GM18861 (cell line): ENCODE measurements around the gene TXNDC12.
"Not testable (repeated sequence)": the region's sequence is repeated elsewhere in the genome, so short reads cannot be mapped to it uniquely, and the experiment has no call there.

ENCODE experiments used
- ATAC-seq: cut with Tn5 transposase; IDR thresholded peaks from one replicate; pipeline ENCODE4 v1.9.1; 2021; ENCODE audit not compliant: unreplicated experiment

Gene TXNDC12

DNA sequence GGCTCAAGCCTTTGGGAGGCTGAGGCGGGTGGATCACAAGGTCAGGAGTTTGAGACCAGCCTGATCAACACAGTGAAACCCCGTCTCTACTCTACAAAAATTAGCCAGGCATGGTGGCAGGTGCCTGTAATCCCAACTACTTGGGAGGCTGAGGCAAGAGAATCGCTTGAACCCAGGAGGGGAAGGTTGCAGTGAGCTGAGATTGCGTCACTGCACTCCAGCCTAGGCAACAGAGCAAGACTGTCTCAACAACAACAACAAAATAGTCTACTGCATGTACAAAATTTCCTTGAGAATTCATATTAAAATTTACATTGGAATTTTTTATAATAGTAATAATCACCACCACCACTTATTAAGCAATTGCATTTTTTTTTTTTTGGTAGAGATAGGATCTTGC lies 5.7 kb downstream of the TXNDC12 start:
- not testable (repeated sequence) for ATAC-seq

GRCh38 chr1:52045666-52046195 lies 9.3 kb downstream of the TXNDC12 start:
- not testable (repeated sequence) for ATAC-seq

DNA sequence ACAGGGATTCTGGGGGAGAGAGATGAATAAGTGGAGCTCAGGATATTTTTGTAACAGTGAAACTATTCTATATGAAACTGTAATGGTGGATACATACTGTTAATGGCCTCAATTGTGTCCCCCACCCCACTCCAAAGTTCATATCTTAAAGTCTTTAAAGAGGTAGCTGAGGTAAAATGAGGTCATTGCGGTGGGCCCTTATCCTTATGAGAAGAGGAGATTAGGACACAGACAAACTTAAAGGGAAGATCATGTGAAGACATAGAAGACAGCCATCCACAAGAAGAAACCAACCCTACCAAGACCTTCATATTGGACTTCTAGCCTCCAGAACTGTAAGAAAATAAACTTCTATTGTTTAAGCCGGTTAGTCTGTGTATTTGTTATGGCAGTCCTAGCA lies 9.8 kb downstream of the TXNDC12 start:
- no peak for ATAC-seq

GRCh38 chr1:52041551-52042185 lies 13.3 kb downstream of the TXNDC12 start:
- ATAC-seq: no peak

GRCh38 chr1:52037909-52038308 lies 17.1 kb downstream of the TXNDC12 start:
- no peak for ATAC-seq

DNA sequence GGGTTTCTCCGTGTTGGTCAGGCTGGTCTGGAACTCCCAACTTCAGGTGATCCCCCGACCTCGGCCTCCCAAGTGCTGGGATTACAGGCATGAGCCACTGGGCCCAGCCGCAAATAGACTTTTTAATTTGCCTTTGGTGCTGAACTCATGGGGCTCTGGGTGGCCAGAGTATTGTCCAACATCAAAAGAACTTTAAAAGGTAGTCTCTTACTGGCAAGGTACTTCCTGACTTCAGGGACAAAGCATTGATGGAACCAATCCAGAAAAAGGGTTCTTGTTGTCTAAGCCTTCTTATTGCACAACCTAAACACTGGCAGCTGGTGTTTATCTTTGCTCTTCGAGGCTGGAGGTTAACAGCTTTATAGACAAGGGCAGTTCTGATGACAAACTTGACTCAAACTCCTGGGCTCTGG lies 17.6 kb downstream of the TXNDC12 start:
- ATAC-seq: no peak

DNA sequence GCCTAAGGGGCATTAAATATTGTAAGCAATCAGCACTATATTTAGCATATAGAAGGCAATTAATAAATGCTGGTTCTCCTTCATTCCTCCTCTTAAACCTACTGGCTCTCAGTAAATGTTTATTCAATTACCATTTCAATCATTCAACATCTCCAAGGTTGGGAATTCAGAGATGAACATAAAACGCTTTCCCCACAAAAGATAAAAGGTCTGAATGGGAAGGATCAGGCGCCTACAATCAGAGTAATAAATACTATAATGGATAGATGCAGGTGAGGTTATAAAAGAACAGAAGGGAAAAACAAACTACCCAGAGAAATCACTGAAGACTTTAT lies 21.0 kb downstream of the TXNDC12 start:
- no peak for ATAC-seq

DNA sequence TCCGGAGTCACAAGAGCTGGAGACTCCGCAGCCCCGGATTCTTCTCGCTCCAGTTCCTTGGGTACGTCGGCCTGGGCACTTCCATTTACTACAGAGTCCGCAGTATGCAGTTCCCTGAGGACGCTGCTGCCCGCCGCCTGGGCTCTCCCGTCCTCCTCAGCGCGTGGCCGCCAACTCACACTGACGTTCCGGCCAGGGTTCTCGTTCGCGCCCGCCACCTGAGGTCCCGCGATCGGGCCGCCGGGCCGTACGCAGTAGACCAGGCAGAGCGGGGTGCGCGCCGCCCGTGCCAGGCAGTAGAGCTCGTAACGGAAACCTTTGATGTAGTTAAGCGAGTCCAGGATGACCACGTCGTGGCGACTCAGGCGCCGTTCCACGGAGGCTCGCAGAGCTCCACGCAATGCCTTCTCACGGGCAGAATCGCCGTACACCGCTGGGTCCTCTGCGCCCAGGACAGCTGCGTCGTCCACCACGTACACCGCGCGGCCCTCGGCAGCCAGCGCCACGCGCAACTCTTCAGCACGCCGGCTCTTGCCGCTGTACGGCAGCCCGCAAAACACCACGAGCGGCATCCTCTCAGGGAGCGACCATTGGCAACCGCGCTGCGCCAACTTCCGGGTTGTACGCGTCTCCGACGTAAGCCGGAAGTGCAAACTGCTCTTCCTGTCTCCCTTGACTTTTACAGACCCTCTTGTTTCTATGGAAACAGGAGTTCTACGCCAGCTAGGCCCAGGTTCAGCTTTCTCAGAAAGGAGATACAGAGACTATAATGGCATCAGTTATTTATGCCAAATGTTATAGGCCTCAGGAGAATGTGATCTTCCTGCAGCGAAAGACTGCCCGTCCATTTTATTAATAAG lies 21.6 kb downstream of the TXNDC12 start, which contains the start of gene KTI12:
Gene KTI12, minus strand, starts transcription at position 621 of the 860 bp plus-strand sequence. Its CDS starts 49 bp downstream, at position 572.
- peak; percentile 85 for ATAC-seq

- no peak for ATAC-seq
These were observed 22.2 kb downstream of the TXNDC12 start for GRCh38 chr1:52032785-52033131.

DNA sequence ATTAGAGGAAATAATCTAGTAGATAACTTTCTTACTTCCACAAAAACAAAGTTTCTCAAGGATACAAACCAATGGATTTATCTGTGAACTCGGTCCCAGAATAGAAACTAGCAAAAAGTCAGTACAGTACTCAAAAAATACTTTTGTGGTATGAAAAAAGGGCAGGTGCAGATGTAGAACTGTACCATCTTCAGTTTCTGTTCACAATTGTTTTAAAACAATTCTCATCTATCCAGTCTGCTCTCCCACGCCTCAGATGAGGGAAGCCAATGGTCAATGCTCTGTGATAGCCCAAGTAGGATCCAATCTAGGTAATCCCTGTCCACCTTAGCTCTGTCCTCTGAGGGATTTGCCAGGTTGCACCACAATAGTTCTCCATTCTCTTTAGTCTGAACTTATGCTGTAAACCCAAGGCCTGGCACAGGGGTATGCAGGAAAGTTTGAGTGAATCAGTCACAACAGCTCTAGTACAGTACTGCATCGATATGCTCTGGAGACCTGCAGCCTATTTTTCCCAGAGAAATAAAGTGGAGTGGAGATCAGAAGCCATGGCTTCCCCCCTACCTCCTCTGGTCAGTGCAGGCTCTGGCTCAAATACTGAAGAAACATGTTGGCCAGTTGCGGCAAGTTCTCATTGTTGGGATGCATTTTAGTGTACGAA lies 22.7 kb downstream of the TXNDC12 start:
- no peak for ATAC-seq

GRCh38 chr1:52028839-52029238 lies 26.2 kb downstream of the TXNDC12 start:
- ATAC-seq: not testable (repeated sequence)

GRCh38 chr1:52028328-52028727 lies 26.7 kb downstream of the TXNDC12 start:
- ATAC-seq: no peak

DNA sequence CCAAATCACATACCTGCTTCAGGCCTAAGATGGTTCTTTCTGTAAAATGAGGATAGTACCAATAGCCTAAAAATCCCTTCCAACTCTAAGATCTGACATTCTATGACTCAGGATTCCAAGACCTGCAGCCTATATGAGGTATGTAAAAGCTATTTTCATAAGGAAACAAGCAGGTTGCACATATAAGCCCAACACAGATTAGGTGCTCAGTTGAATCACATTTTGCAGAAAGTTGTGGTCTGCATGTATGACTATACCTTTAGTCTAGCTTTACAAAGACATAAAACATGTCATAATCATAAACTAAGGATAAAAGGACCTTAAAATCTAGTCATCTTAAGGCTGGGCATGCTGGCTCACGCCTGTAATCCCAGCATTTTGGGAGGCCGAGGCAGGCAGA lies 28.7 kb downstream of the TXNDC12 start:
- no peak for ATAC-seq

- ATAC-seq: no peak
These were observed 32.9 kb downstream of the TXNDC12 start for GRCh38 chr1:52022133-52022532.

- no peak for ATAC-seq
These were observed 46.8 kb downstream of the TXNDC12 start for GRCh38 chr1:52008071-52008809.

DNA sequence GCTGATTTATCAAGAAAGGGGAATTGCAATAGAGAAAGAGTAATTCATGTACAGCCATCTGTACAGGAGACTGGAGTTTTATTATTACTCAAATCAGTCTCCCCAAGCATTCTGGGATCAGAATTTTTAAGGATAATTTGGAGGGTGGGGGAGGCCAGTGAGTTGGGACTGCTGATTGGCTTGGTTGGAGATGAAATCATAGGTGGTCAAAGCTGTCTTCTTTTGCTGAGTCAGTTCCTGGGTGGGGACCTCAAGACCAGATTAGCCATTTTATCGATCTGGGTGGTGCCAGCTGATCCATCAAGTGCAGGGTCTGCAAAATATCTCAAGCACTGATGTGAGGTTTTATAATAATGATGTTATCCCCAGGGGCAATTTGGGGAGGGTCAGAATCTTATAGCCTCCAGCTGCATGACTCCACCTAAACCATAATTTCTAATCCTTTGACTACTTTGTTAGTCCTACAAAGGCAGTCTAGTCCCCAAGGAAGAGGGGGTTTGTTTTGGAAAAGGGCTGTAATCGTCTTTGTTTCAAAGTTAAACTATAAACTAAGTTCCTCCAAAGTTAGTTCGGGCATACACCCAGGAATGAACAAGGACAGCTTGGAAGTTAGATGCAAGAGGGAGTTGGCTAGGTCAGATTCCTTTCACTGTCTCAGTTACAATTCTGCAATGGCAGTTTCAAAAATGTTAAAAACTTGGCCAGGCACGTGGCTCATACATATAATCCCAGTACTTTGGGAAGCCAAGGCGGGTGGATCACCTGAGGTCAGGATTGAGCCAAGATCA lies 47.6 kb downstream of the TXNDC12 start:
- ATAC-seq: no peak

DNA sequence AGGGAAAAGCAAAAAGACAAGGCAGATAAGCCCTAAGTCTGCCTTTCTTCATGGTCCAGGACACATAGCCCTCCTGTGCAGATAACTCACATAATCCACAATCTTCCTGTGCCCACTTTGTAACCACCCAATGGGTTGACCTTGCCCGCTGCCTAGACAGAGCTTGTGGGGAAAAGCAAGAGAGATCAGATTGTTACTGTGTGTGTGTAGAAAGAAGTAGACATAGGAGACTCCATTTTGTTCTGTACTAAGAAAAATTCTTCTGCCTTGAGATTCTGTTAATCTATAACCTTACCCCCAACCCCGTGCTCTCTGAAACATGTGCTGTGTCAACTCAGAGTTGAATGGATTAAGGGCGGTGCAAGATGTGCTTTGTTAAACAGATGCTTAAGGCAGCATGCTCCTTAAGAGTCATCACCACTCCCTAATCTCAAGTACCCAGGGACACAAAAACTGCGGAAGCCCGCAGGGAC lies 48.9 kb downstream of the TXNDC12 start:
- ATAC-seq: not testable (repeated sequence)

DNA sequence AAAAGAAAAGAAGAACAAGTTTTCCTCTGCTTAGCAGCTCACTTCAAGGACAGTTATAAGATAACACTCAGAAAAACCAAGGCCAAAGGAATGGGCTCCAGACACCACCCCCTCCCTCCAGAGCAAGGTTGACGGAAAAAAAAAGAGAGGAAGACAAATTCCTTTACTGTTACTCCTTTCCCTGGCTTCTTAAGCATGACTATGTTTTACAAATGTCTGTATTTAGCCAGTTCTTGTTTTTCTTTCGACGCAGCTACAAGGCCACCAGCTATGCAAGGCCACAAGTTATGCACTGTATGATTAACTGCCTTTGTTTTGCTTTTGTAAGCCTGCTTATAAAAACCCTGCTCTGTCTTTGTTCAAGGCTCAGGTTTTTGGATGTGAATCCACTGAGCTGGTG lies 49.4 kb downstream of the TXNDC12 start:
- ATAC-seq: not testable (repeated sequence)

DNA sequence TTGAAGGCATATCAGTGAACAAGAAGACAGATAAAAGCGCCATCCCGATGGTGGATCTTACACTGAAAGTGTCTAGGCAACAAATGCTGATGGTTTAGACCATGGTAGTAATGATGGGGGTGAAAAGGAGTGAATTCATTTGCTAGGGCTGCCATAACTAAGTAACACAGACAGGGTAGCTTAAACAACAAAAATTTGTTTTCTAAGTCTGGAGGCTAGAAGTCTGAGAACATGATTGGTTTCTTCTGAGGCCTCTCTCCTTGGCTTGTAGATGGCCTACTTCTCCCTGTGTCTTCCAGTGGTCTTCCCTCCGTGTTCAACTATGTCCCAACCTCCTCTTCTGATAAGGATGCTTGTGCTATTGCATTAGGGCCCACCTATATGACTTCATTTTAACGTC lies 51.1 kb downstream of the TXNDC12 start:
- no peak for ATAC-seq
